ENCODE results near the gene ADCYAP1R1. TPM values are rescaled to one million over a fixed set of nuclear protein-coding genes. Genes with fewer than 3 reads are reported as not detected.

Gene ADCYAP1R1
- total and polyA plus RNA-seq, 10 donors: 0.04 to 5.6 (median 0.50) TPM

- TF ChIP-seq POLR2A (IDR thresholded peaks at IDR 0.05): no peak
- TF ChIP-seq POLR2AphosphoS5 (IDR thresholded peaks at IDR 0.05): no peak
- TF ChIP-seq, protein P1, sequence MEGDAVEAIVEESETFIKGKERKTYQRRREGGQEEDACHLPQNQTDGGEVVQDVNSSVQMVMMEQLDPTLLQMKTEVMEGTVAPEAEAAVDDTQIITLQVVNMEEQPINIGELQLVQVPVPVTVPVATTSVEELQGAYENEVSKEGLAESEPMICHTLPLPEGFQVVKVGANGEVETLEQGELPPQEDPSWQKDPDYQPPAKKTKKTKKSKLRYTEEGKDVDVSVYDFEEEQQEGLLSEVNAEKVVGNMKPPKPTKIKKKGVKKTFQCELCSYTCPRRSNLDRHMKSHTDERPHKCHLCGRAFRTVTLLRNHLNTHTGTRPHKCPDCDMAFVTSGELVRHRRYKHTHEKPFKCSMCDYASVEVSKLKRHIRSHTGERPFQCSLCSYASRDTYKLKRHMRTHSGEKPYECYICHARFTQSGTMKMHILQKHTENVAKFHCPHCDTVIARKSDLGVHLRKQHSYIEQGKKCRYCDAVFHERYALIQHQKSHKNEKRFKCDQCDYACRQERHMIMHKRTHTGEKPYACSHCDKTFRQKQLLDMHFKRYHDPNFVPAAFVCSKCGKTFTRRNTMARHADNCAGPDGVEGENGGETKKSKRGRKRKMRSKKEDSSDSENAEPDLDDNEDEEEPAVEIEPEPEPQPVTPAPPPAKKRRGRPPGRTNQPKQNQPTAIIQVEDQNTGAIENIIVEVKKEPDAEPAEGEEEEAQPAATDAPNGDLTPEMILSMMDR (IDR thresholded peaks at IDR 0.05 in 8 of 11, conservative IDR thresholded peaks at IDR 0.05 in 3 of 11): no peak
- H3K4me3 ChIP-seq: no peak overlapping the region
- H3K36me3 ChIP-seq: no peaks in the 10 kb centered on the region
- H3K27me3 ChIP-seq (replicated peaks in 1 of 7): peaks cover 0 to 24% (median 0%) of the 10 kb centered on the region in 7 donors
- H3K4me1 ChIP-seq: peaks cover 0 to 15% (median 7%) of the 10 kb centered on the region in 6 donors
- intact Hi-C loops (cut with DNase I; ENCODE audit: low total_unique reads): no loop called here
- WGBS, 5 donors: 72 to 85% (median 78%) methylated on average over 5 of the region's 5 CpGs
- no peaks in the 10 kb centered on the region for H3K9me3 ChIP-seq
- peak; percentile 65 for DNase-seq
- H3K27ac ChIP-seq: peak overlapping the region in 4 of 8 donors; percentile 40 to 54 (median 46)
Observed at GRCh38 chr7:31028006-31028405, 24.1 kb upstream of the ADCYAP1R1 start.

- intact Hi-C loops (cut with DNase I; ENCODE audit: low total_unique reads): no loop called here
- peak; percentile 72 for DNase-seq
- Histone ChIP-seq H3K9me3 (no peaks in the 10 kb centered on the region), H3K36me3 (no peaks in the 10 kb centered on the region), H3K4me3 (no peak overlapping the region), H3K4me1 (peaks cover 0 to 15% (median 7%) of the 10 kb centered on the region in 6 donors), H3K27ac (no peak overlapping the region), H3K27me3 (replicated peaks in 1 of 7) (peaks cover 0 to 24% (median 0%) of the 10 kb centered on the region in 7 donors)
- 77 to 92% (median 92%) methylated on average over 15 to 18 of the region's 18 CpGs for WGBS, 5 donors
- TF ChIP-seq POLR2AphosphoS5 (IDR thresholded peaks at IDR 0.05) (no peak), POLR2A (IDR thresholded peaks at IDR 0.05) (no peak)
- TF ChIP-seq, protein P1 (IDR thresholded peaks at IDR 0.05 in 8 of 11, conservative IDR thresholded peaks at IDR 0.05 in 3 of 11): no peak
Observed at GRCh38 chr7:31028417-31028992, 23.6 kb upstream of the ADCYAP1R1 start.

DNA sequence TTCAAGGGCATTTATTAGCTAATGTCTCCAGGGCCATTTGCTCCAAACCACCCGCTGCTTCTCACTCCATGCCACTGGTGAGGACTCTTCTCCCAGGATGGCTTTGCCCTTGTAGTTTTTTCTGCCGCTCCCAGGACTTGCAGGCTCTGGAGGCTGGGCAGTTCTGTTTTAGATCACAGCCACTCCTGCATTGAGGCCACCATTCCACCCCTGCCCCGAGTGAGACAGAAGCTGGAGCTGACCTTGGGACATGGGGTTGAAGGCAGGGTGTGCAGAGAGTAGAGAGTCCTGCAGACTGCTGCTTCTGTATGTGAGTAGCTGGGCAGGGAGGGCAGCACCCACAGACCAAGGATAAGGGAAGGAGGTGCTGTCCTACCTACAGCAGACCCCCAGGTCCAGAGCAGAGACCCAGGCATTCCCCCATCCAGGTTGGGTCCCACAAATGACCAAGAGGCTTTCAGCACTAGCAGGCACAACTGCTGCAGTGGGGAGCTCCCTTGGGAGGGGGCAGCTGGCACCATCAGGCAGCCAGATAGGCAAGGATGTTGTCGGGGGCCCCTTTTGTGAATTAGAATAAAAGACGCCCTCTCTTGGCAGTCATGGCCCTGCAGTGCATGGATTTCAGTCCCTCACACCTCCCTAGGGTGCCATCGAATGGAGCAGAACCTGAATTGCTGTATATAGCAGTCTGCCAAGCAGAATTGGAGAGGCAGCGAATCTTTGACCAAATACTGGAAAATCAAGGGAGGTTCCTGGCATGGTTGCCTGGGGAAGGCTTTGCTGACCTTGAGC lies 22.7 kb upstream of the ADCYAP1R1 start:
- Histone ChIP-seq H3K9me3 (no peaks in the 10 kb centered on the region), H3K36me3 (no peaks in the 10 kb centered on the region), H3K27ac (no peak overlapping the region), H3K4me1 (peaks cover 0 to 15% (median 7%) of the 10 kb centered on the region in 6 donors), H3K4me3 (no peak overlapping the region), H3K27me3 (replicated peaks in 1 of 7) (peaks cover 0 to 24% (median 0%) of the 10 kb centered on the region in 7 donors)
- intact Hi-C loops (cut with DNase I; ENCODE audit: low total_unique reads): no loop called here
- TF ChIP-seq POLR2A (IDR thresholded peaks at IDR 0.05): no peak
- no peak for TF ChIP-seq POLR2AphosphoS5 (IDR thresholded peaks at IDR 0.05)
- TF ChIP-seq, protein P1 (IDR thresholded peaks at IDR 0.05 in 8 of 11, conservative IDR thresholded peaks at IDR 0.05 in 3 of 11): no peak
- peak; percentile 50 for DNase-seq
- 65 to 90% (median 85%) methylated on average over 6 to 7 of the region's 7 CpGs for WGBS, 5 donors

- peaks cover 0 to 8% (median 0%) of the 10 kb centered on the region in 7 donors for H3K27me3 ChIP-seq (replicated peaks in 1 of 7)
- intact Hi-C loops (cut with DNase I; ENCODE audit: low total_unique reads): no loop called here
- no peaks in the 10 kb centered on the region for H3K36me3 ChIP-seq
- no peaks in the 10 kb centered on the region for H3K4me1 ChIP-seq
- H3K27ac ChIP-seq: no peak overlapping the region
- WGBS, 5 donors: 67 to 79% (median 71%) methylated on average over 5 of the region's 5 CpGs
- TF ChIP-seq POLR2A (IDR thresholded peaks at IDR 0.05): no peak
- no peak for TF ChIP-seq POLR2AphosphoS5 (IDR thresholded peaks at IDR 0.05)
- TF ChIP-seq, protein P1 (IDR thresholded peaks at IDR 0.05 in 8 of 11, conservative IDR thresholded peaks at IDR 0.05 in 3 of 11): no peak
- DNase-seq: peak; percentile 33
- H3K9me3 ChIP-seq: no peaks in the 10 kb centered on the region
- H3K4me3 ChIP-seq: no peak overlapping the region
Observed at GRCh38 chr7:31033674-31034300, 18.3 kb upstream of the ADCYAP1R1 start.
